Trophoblast cell (in vitro differentiated cells and primary cell): ENCODE measurements around the gene NINJ2.

ENCODE experiments used
- DNase-seq, 2 donors: peaks; one replicate each; pipeline ENCODE4 v3.0.0-alpha.2; 2016
- H2AFZ ChIP-seq: 2 replicates; pipeline ENCODE4 v1.6.1; 2013; ENCODE audit warnings: low read length, moderate library complexity, mild to moderate bottlenecking; ENCODE audit not compliant: insufficient read depth, poor library complexity
- H2AK5ac ChIP-seq: 2 replicates; pipeline ENCODE4 v1.6.1; 2013; ENCODE audit warnings: mild to moderate bottlenecking, low read length
- H2BK120ac ChIP-seq: 2 replicates; pipeline ENCODE4 v1.6.1; 2013; ENCODE audit warnings: low read length, mild to moderate bottlenecking, moderate library complexity; ENCODE audit not compliant: insufficient read depth, poor library complexity
- H2BK12ac ChIP-seq: 2 replicates; pipeline ENCODE4 v1.6.1; 2013; ENCODE audit warnings: mild to moderate bottlenecking, low read length, moderate library complexity
- H2BK5ac ChIP-seq: 2 replicates; pipeline ENCODE4 v1.6.1; 2013; ENCODE audit warnings: low read length, low read depth, moderate library complexity, mild to moderate bottlenecking; ENCODE audit not compliant: poor library complexity
- H3K14ac ChIP-seq: 2 replicates; pipeline ENCODE4 v1.6.1; 2013; ENCODE audit warnings: mild to moderate bottlenecking, low read length
- H3K18ac ChIP-seq: 2 replicates; pipeline ENCODE4 v1.6.1; 2013; ENCODE audit warnings: mild to moderate bottlenecking, low read length
- H3K23ac ChIP-seq: 2 replicates; pipeline ENCODE4 v1.6.1; 2013; ENCODE audit warnings: low read length
- H3K27ac ChIP-seq: 2 replicates; pipeline ENCODE4 v1.5.1; 2013; ENCODE audit warnings: low read depth, mild to moderate bottlenecking, inconsistent platforms, low read length, moderate library complexity
- H3K27me3 ChIP-seq: 2 replicates; pipeline ENCODE4 v1.6.1; 2013; ENCODE audit warnings: inconsistent platforms, mild to moderate bottlenecking, low read length, moderate library complexity; ENCODE audit not compliant: insufficient read depth
- H3K36me3 ChIP-seq, 2 experiments: 1 replicate in 1 of 2; 2 replicates in 1 of 2; pipeline ENCODE4 v1.6.1; 2013; ENCODE audit warnings: low read length in 2 of 2, mild to moderate bottlenecking in 2 of 2, moderate library complexity in 1 of 2; ENCODE audit not compliant: insufficient read depth in 2 of 2, control insufficient read depth in 1 of 2
- H3K4ac ChIP-seq: 2 replicates; pipeline ENCODE4 v1.6.1; 2013; ENCODE audit warnings: low read depth, mild to moderate bottlenecking, low read length, moderate library complexity
- H3K4me1 ChIP-seq, 2 experiments: 1 replicate in 1 of 2; 2 replicates in 1 of 2; pipeline ENCODE4 v1.6.1; 2013; ENCODE audit warnings: low read length in 2 of 2, mild to moderate bottlenecking in 2 of 2, moderate library complexity in 1 of 2; ENCODE audit not compliant: insufficient read depth in 2 of 2, control insufficient read depth in 1 of 2
- H3K4me2 ChIP-seq: 2 replicates; pipeline ENCODE4 v1.6.1; 2013; ENCODE audit warnings: inconsistent platforms, mild to moderate bottlenecking, low read length, moderate library complexity
- H3K4me3 ChIP-seq: 2 replicates; pipeline ENCODE4 v1.5.1; 2013; ENCODE audit warnings: mild to moderate bottlenecking, low read depth, low read length, inconsistent platforms
- H3K79me1 ChIP-seq: one replicate; pipeline ENCODE4 v1.6.1; 2013; ENCODE audit warnings: low read length
- H3K79me2 ChIP-seq: 2 replicates; pipeline ENCODE4 v1.6.1; 2013; ENCODE audit warnings: low read length, mild to moderate bottlenecking; ENCODE audit not compliant: control insufficient read depth, insufficient read depth, poor library complexity
- H3K9ac ChIP-seq: 2 replicates; pipeline ENCODE4 v1.6.1; 2013; ENCODE audit warnings: mild to moderate bottlenecking, low read length
- H3K9me3 ChIP-seq: 2 replicates; pipeline ENCODE4 v1.6.1; 2013; ENCODE audit warnings: low read depth, mild to moderate bottlenecking, control low read depth, inconsistent platforms, low read length; ENCODE audit not compliant: insufficient read depth
- H4K12ac ChIP-seq: 2 replicates; pipeline ENCODE4 v1.6.1; 2013; ENCODE audit warnings: low read depth, mild to moderate bottlenecking, low read length, moderate library complexity
- H4K8ac ChIP-seq: 2 replicates; pipeline ENCODE4 v1.6.1; 2013; ENCODE audit warnings: low read depth, mild to moderate bottlenecking, low read length, moderate library complexity
- H4K91ac ChIP-seq: one replicate; pipeline ENCODE4 v1.6.1; 2013; ENCODE audit warnings: low read depth, mild to moderate bottlenecking, low read length, moderate library complexity
- WGBS: extraction: QIAGEN DNeasy Blood & Tissue Kit; methylation state at CpG from one replicate; pipeline ENCODE4 v1.1.7; 2013; ENCODE audit warnings: missing lambda C conversion rate; ENCODE audit not compliant: insufficient read length, insufficient coverage; ENCODE audit errors: extremely low coverage; 5-methylcytosine and 5-hydroxymethylcytosine counted together

Gene NINJ2

DNA sequence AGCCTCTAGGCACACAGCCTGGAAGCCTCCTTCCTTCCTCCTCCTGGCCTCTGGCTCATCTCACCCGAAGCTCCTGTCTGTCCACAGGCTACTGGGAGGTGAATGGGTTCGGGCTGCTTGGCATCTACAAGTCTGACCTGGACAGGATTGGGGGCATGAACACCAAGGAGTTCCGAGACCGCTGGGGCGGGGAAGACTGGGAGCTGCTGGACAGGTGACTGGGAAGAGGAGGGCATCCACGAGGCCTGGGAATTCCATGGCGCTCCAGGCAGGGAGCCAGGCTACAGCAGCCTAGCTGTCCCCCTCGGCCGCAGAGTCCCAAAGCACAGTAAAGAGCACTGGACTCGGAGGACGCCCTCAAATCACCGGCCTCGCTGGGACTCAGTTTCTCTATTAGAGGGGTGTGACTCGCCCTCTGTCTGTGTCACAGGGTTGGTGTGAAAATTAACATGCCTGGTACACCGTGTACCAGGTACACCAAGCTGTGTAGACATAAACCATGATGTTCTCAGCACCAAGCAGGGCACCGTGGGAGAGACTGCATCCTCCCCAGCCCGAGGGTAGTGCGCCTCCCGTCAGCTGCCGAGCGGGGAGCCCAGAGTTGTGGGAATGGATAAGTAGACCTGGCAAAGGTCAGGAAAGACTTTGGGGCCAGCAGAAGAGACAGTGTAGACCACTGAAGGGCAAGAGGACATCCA lies 103.9 kb downstream of the NINJ2 start:
- Histone ChIP-seq H2AFZ (no peak overlapping the region), H3K4me1 (no peaks in the 10 kb centered on the region), H2BK5ac (no peak overlapping the region), H3K4me3 (no peak overlapping the region), H4K8ac (no peak overlapping the region), H3K27ac (no peak overlapping the region), H3K9ac (no peak overlapping the region), H3K9me3 (no peaks in the 10 kb centered on the region), H2BK12ac (no peak overlapping the region), H3K4ac (no peak overlapping the region), H3K18ac (no peak overlapping the region), H3K23ac (no peak overlapping the region), H3K27me3 (no peaks in the 10 kb centered on the region), H4K12ac (no peak overlapping the region), H3K79me1 (no peaks in the 10 kb centered on the region), H3K14ac (no peak overlapping the region), H4K91ac (no peak overlapping the region), H3K4me2 (no peak overlapping the region), H3K79me2 (no peaks in the 10 kb centered on the region), H3K36me3 (no peaks in the 10 kb centered on the region), H2AK5ac (no peak overlapping the region), H2BK120ac (no peak overlapping the region)
- no peak for DNase-seq
- no CpG with 5 or more reads among the region's 21 CpGs for WGBS

DNA sequence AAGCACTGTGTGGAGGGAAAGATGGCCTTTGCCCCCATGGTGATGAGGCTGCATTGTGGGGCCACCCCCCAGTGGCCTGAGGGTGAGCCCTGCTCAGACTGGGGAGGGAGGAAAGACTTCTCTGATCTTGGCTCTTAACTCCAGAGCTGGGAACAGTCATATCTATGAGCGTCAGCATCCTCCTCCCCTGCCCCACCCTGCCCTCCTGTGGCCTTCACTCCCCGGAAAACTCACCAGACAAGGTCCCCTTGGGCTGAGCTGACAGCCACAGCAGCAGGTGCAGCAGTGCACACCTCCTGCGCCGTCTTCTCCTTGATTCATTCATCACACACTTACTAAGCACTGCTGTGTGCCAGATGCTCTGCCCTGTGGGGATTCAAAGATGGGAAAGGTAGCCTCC lies 104.7 kb downstream of the NINJ2 start:
- H3K4ac ChIP-seq: no peak overlapping the region
- no peak overlapping the region for H2BK12ac ChIP-seq
- no peak overlapping the region for H2AK5ac ChIP-seq
- H3K4me2 ChIP-seq: no peak overlapping the region
- H4K12ac ChIP-seq: no peak overlapping the region
- H2BK5ac ChIP-seq: no peak overlapping the region
- WGBS: no CpG with 5 or more reads among the region's 4 CpGs
- no peak overlapping the region for H3K23ac ChIP-seq
- no peak for DNase-seq
- H3K79me1 ChIP-seq: no peaks in the 10 kb centered on the region
- H3K36me3 ChIP-seq: no peaks in the 10 kb centered on the region
- no peak overlapping the region for H2BK120ac ChIP-seq
- no peak overlapping the region for H4K8ac ChIP-seq
- no peak overlapping the region for H3K27ac ChIP-seq
- H3K4me3 ChIP-seq: no peak overlapping the region
- no peaks in the 10 kb centered on the region for H3K9me3 ChIP-seq
- no peak overlapping the region for H3K18ac ChIP-seq
- no peak overlapping the region for H3K9ac ChIP-seq
- H3K79me2 ChIP-seq: no peaks in the 10 kb centered on the region
- H3K27me3 ChIP-seq: no peaks in the 10 kb centered on the region
- H2AFZ ChIP-seq: no peak overlapping the region
- no peak overlapping the region for H3K14ac ChIP-seq
- no peak overlapping the region for H4K91ac ChIP-seq
- H3K4me1 ChIP-seq: no peaks in the 10 kb centered on the region

DNA sequence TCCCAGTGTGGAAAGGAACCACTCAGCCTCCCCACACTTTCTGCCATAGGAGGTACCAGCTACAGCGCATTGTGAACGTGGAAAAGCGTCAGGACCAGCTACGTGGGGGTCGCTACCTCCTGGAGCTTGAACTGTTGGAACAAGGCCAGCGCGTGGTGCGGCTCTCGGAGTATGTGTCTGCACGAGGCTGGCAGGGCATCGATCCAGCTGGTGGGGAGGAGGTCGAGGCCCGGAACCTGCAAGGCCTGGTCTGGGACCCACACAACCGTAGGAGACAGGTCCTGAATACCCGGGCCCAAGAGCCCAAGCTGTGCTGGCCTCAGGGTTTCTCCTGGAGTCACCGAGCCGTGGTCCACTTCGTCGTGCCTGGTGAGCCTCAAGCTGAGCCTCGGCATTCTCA lies 106.7 kb downstream of the NINJ2 start:
- no peak overlapping the region for H2BK12ac ChIP-seq
- no peak overlapping the region for H2BK5ac ChIP-seq
- H3K14ac ChIP-seq: no peak overlapping the region
- no peaks in the 10 kb centered on the region for H3K9me3 ChIP-seq
- no peak overlapping the region for H3K18ac ChIP-seq
- no peak overlapping the region for H3K4me3 ChIP-seq
- H4K8ac ChIP-seq: no peak overlapping the region
- H2AK5ac ChIP-seq: no peak overlapping the region
- no peaks in the 10 kb centered on the region for H3K79me2 ChIP-seq
- no peak overlapping the region for H2AFZ ChIP-seq
- H2BK120ac ChIP-seq: no peak overlapping the region
- no peaks in the 10 kb centered on the region for H3K36me3 ChIP-seq
- no peak overlapping the region for H3K27ac ChIP-seq
- no peak overlapping the region for H4K91ac ChIP-seq
- no peaks in the 10 kb centered on the region for H3K79me1 ChIP-seq
- no peak overlapping the region for H3K9ac ChIP-seq
- no peaks in the 10 kb centered on the region for H3K27me3 ChIP-seq
- H4K12ac ChIP-seq: no peak overlapping the region
- WGBS: no CpG with 5 or more reads among the region's 20 CpGs
- no peak overlapping the region for H3K4ac ChIP-seq
- no peaks in the 10 kb centered on the region for H3K4me1 ChIP-seq
- no peak overlapping the region for H3K4me2 ChIP-seq
- no peak for DNase-seq
- H3K23ac ChIP-seq: no peak overlapping the region

DNA sequence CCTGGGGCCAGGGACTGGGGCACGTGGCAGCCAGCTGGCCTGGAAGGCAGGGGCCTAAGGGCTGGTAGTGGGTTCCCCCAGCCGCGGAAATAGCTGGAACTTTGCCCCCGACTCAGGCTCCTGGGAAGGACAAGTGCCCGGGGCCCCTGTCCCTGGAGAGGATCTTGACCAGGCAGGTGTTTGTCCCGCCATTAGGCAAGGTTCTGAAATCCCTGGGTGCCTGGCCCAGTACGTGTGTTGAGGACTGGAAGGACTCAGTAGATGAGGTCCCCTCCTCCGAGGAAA lies 109.3 kb downstream of the NINJ2 start:
- Histone ChIP-seq H3K4me1 (no peaks in the 10 kb centered on the region), H3K27ac (no peak overlapping the region), H3K27me3 (no peaks in the 10 kb centered on the region), H3K79me2 (no peaks in the 10 kb centered on the region), H2AFZ (no peak overlapping the region), H4K8ac (no peak overlapping the region), H3K9me3 (no peaks in the 10 kb centered on the region), H3K23ac (no peak overlapping the region), H4K91ac (no peak overlapping the region), H3K79me1 (no peaks in the 10 kb centered on the region), H3K18ac (no peak overlapping the region), H2AK5ac (no peak overlapping the region), H2BK5ac (no peak overlapping the region), H3K4me2 (no peak overlapping the region), H2BK12ac (no peak overlapping the region), H4K12ac (no peak overlapping the region), H3K36me3 (no peaks in the 10 kb centered on the region), H3K4me3 (no peak overlapping the region), H3K9ac (no peak overlapping the region), H3K14ac (no peak overlapping the region), H2BK120ac (no peak overlapping the region), H3K4ac (no peak overlapping the region)
- WGBS: no CpG with 5 or more reads among the region's 8 CpGs
- DNase-seq: no peak
